ENCODE results near the gene YIPF2. TPM values are rescaled to one million over a fixed set of nuclear protein-coding genes. Genes with fewer than 3 reads are reported as not detected.

The YIPF2 gene
- 139 TPM for total RNA-seq

GRCh38 chr19:10928563-10929401, at the start of gene YIPF2, which contains the start of gene TIMM29:
Gene YIPF2, minus strand, starts transcription at chr19:10928639. Its CDS starts 229 bp downstream, at chr19:10928410.
Gene TIMM29, plus strand, starts transcription at chr19:10928811. Its CDS starts 12 bp downstream, at chr19:10928823.
- Histone ChIP-seq H3K4me3 (peak within 1 kb of the TSS; percentile 70 to 95), H3K27ac (peak within 1 kb of the TSS; percentile 83 to 90), H3K36me3 (peaks cover 20 to 39% of the 10 kb centered on the region in 2 donors), H3K4me1 (peaks cover 11 to 20% of the 10 kb centered on the region in 2 donors), H3K9me3 (no peaks in the 10 kb centered on the region), H3K27me3 (no peaks in the 10 kb centered on the region)
- intact Hi-C loops (cut with DNase I), result loop anchor here (1.0 to 2.0 kb wide), 3 partner anchors 32 to 212 kb away; partner anchors contain the start of genes CARM1 and SMARCA4
- no peak for TF ChIP-seq CTCF (IDR thresholded peaks at IDR 0.05)
- DNase-seq (ENCODE audit: low spot score in 2 of 2), result peak; percentile 93 to 98

GRCh38 chr19:10977742-10978092, 49.3 kb upstream of the YIPF2 start:
- intact Hi-C loops (cut with DNase I), result no loop called here
- H3K9me3 ChIP-seq, result no peaks in the 10 kb centered on the region
- peaks cover 6 to 29% of the 10 kb centered on the region in 2 donors for H3K4me1 ChIP-seq
- H3K36me3 ChIP-seq, result no peaks in the 10 kb centered on the region
- H3K4me3 ChIP-seq, result no peak overlapping the region
- no peak for TF ChIP-seq CTCF (IDR thresholded peaks at IDR 0.05)
- H3K27ac ChIP-seq, result no peak overlapping the region
- no peaks in the 10 kb centered on the region for H3K27me3 ChIP-seq
- no peak for DNase-seq (ENCODE audit: low spot score in 2 of 2)

GRCh38 chr19:10976131-10976892, 47.9 kb upstream of the YIPF2 start:
- no peak for DNase-seq (ENCODE audit: low spot score in 2 of 2)
- Histone ChIP-seq H3K4me3 (peak overlapping the region; percentile 20 to 40), H3K4me1 (peaks cover 6 to 29% of the 10 kb centered on the region in 2 donors), H3K27ac (peak overlapping the region; percentile 63 to 74), H3K36me3 (no peaks in the 10 kb centered on the region), H3K9me3 (no peaks in the 10 kb centered on the region), H3K27me3 (no peaks in the 10 kb centered on the region)
- TF ChIP-seq CTCF (IDR thresholded peaks at IDR 0.05), result no peak
- intact Hi-C loops (cut with DNase I), result loop anchor here (1.0 kb wide), 1 partner anchor 16 kb away; no protein-coding TSS in a partner anchor

DNA sequence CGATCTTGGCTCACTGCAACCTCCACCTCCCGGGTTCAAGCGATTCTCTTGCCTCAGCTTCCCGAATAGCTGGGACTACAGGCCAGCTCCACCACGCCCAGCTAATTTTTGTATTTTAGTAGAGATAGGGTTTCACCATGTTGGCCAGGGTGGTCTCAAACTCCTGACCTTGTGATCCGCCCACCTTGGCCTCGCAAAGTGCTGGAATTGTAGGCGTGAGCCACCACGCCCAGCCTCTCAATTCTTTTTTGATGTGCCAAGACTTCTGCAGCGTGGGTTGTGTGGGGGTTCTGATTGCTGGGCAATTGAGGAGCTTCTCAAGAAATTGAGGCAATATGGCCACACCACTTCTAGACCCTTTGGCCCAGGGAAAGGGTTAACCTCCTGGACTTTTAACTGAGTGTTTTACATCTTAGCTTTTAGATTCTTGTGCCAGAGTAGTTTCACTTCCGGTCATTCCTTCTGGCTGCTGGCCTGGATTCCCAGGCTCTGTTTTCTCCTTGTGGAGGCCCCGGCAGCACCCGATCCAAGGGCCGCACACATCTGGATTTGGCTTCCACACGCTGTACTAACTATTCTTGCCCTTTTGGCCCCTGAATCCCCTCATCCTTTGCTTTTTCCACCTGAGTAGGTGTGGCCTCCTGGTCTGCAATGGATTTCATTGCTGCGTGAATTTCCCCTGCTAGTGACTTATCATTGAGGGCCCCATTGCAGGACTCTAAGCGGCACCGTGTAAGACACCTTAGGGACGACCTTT, 47.1 kb upstream of the YIPF2 start:
- Histone ChIP-seq H3K9me3 (no peaks in the 10 kb centered on the region), H3K4me1 (peaks cover 6 to 26% of the 10 kb centered on the region in 2 donors), H3K36me3 (no peaks in the 10 kb centered on the region), H3K4me3 (peak overlapping the region; percentile 20 to 40), H3K27ac (peak overlapping the region; percentile 63 to 74), H3K27me3 (no peaks in the 10 kb centered on the region)
- TF ChIP-seq CTCF (IDR thresholded peaks at IDR 0.05), result no peak
- intact Hi-C loops (cut with DNase I), result loop anchor here (1.0 kb wide), 1 partner anchor 15 kb away; no protein-coding TSS in a partner anchor
- peak in 1 of 2 donors; percentile 72 for DNase-seq (ENCODE audit: low spot score in 2 of 2)

DNA sequence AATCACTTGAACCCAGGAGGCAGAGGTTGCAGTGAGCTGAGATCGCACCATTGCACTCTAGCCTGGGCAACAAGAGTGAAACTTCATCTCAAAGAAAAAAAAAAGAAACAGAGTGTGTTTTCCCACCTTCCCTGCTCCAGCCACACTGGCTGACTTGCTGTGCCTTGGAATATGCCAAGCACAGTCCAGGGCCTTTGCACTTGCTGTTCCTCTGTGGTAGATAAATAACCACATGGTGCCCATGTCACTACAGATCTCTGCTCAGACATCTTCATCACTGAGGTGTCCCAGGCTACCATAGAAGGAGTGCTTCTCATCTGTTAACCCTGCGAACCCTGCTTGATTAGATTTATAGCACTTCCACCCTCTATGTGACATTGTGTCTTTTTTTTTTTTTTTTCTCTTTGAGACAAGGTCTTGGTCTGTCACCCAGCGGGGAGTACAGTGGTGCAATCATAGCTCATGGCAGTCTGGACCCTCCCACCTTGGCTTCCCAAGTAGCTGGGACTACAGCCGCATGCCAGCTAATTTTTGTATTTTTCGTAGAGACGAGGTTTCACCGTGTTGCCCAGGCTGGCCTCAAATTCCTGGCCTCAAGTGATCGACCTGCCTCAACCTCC, 42.8 kb upstream of the YIPF2 start:
- DNase-seq (ENCODE audit: low spot score in 2 of 2), result no peak
- Histone ChIP-seq H3K27me3 (no peaks in the 10 kb centered on the region), H3K4me1 (peaks cover 3 to 13% of the 10 kb centered on the region in 2 donors), H3K27ac (no peak overlapping the region), H3K9me3 (no peaks in the 10 kb centered on the region), H3K36me3 (no peaks in the 10 kb centered on the region), H3K4me3 (no peak overlapping the region)
- intact Hi-C loops (cut with DNase I), result no loop called here
- no peak for TF ChIP-seq CTCF (IDR thresholded peaks at IDR 0.05)

Data from ascending aorta (tissue), 2 donors.